ENCODE results near the gene SDK1. TPM values are rescaled to one million over a fixed set of nuclear protein-coding genes. Genes with fewer than 3 reads are reported as not detected.
"Not testable (repeated sequence)": the region's sequence is repeated elsewhere in the genome, so short reads cannot be mapped to it uniquely, and the experiment has no call there.

The SDK1 gene
- polyA plus RNA-seq, 1 donor, result 3.4 TPM

DNA sequence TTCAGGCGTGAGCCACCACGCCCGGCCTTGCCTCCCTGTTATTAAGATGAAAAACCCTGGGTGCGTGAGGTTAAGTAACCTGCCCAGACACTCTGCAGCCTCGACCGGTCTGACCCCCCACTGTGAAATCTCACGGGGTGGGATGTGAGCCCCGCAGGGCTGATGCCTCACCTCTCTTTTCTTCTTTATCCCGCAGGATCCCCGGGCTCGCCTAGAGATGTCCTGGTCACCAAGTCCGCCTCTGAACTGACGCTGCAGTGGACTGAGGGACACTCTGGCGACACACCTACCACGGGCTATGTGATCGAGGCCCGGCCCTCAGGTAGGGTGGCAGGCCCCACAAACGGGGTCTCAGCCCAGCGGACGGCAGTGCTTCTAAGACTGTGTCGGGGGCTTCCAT, 920.0 kb downstream of the SDK1 start:
- no peak for DNase-seq (ENCODE audit: low read depth)

DNA sequence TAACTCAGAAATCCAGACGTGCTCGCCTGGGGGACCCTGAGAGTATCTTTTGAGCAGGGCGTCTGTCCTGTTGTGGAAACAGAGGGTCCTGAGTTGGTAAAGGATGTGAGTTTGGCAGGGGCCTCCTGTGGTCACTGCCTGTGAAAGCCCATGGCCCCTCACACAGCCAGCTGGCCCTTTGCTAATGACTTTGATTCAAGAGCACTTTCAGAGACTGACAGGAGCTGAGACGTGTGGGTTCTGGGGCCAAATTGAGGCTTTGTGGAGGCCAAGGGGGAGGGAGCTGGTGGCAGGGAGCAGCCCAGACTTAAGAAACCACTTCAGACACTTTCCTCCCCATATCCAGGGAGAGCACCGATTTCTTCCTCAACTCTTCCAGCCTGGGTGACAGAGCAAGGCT, 921.6 kb downstream of the SDK1 start:
- DNase-seq (ENCODE audit: low read depth), result no peak

- DNase-seq (ENCODE audit: low read depth), result no peak
Measured at GRCh38 chr7:4225361-4225771, 924.3 kb downstream of the SDK1 start.

DNA sequence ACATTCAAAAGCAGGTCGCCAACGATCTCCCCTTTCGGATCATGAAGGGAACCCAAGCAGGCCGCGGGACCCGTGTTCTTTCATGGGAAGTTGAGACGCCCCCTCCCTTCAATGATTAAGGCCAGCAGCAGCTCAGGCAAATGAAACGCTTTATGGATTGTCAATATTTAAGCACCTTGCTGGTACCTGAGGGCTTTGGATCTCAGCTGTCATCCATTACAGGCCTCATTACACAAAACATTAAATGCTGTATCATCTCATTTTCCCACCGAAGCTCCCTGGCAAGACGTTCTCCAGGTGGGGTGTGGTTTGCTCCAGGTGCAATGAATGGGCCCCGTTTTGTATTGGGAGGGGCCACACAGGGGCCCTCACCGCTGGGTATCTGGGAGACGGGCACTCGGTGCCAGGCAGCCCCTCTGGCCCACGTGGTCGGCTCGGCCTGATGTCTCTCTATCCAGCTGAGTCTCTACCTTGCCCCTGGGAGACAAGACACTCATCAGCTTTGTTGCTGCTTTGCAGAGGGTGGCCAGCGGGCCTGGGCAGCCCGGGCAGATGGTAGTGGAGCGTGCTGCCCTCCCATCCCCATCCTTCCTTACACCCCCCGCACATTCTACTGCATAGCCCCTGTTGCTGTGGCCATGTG, 925.0 kb downstream of the SDK1 start:
- no peak for DNase-seq (ENCODE audit: low read depth)

DNA sequence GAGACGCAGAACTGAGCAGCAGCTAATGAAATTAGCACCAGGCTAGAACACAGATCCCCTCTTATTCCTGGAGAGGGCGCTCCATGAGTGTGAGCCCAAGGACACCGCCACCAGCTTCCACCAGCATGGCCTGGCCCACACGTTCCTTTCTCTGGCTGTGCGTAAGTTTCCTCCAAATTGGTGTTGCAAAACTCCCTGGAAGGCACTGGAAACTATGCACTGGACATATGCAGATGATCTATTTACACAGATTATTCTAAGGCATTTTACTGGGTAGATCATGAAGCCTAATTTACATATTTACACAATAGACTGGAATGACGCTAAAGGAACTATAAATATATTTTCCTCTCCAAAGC, 925.5 kb downstream of the SDK1 start:
- DNase-seq (ENCODE audit: low read depth), result no peak

GRCh38 chr7:4227105-4228010, 926.3 kb downstream of the SDK1 start:
- no peak for DNase-seq (ENCODE audit: low read depth)

DNA sequence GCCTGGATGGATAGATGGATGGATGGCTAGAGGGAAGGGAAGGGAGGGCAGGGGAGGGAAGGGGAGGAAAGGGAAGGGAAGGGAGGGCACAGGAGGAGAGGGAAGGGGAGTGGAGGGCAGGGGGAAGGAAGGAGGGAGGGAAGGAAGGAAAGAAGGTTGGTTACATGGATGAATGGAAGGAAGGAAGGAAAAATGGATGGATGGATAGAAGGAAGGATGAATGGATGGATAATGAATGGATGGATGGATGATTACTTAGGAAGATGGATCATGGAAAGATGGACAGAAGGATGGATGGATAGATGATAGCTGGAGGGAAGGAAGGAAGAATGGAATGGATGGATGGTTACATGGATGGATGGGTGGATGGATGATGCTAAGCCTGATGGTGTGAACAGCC, 929.3 kb downstream of the SDK1 start:
- DNase-seq (ENCODE audit: low read depth), result no peak

DNA sequence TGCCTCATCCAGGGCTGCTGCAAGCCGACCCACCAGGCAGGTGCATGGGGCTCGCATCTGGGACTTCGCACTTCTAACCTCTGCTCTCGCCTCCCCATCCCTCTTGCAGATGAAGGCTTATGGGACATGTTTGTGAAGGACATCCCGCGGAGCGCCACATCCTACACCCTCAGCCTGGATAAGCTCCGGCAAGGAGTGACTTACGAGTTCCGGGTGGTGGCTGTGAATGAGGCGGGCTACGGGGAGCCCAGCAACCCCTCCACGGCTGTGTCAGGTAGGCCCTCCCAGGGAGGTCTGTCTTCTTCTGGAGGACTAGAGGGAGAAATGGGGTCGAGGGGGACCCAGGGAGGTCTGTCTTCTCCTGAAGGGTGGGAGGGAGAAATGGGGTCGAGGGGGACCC, 932.1 kb downstream of the SDK1 start:
- no peak for DNase-seq (ENCODE audit: low read depth)

DNA sequence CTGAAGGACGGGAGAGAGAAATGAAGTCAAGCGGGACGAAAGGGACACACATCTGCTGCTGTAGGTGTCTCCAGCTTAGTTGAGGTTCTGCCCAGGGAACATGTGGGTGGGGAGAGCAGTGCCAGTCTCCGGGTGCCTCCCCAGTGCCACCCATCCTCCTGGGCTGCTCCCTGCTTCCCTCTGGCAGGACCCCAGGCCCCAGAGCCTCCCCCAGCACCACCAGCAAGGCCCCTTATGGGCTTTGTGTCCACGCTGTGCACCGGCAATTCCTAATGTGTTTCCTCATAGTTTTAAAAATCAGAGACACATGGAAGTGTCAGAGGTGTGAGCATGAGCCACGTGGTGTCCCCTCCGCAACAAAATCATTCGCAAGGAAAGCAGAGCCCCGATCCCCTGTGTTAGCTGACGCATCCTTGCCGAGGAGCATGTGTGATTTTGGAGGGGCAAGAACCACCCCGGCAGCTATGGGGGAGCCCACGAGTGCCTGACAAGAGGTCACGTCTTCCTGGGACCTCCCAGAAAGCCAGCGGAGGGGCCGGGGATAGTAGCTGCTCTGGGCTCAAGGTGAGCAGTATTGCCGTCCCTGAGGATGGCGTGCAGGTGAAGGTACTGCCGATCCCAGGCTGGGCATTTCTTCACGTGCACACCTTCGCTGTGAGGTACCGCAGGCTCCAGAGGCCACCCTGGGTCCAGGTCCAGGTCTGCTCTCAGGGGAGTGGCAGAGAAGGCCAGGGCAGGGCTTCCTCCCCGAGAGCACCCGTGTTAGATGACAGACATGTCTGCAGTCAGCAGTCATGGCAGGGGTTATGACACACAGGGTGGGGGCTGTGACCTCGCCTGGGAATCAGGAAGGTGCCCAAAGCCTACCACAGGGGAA, 932.8 kb downstream of the SDK1 start:
- DNase-seq (ENCODE audit: low read depth), result no peak

- no peak for DNase-seq (ENCODE audit: low read depth)
Measured at GRCh38 chr7:4234498-4234855, 933.4 kb downstream of the SDK1 start.

DNA sequence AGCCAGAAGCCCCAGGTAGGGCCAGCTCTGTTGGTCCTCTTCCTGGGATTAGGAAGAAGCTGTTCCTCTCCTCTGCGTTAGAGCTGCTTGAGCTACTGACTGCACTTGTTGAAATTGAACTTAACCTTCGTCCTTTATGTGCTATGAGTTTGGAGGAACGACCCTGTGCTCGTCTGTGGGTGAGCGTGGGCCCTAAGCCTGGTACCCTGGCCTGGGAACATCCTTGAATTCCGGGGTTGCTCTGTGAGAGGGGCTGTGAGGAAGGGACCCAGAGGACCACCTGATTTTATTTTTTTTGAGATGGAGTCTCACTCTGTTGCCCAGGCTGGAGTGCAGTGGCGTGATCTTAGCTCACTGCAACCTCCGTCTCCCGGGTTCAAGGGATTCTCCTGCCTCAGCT, 933.8 kb downstream of the SDK1 start:
- DNase-seq (ENCODE audit: low read depth), result no peak

DNA sequence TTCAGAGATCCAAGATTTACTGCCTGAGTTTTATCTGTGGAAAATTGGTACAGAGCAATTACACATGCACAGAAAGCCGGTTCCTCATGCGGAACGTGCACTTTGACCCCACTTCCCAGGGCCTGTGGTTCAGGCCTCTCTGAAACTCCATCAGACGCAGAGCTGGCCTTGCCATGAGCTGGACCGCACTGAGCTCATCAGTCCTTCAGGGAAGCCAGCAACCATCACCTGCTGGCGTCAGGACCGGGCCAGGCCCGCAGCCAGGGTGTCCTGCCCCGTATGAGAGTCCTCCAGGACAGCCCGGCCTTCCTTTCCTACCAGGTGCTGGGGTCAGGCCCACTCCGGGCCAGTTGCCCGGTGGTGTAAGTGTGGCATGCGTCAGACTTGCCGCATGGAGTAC, 934.5 kb downstream of the SDK1 start:
- no peak for DNase-seq (ENCODE audit: low read depth)

DNA sequence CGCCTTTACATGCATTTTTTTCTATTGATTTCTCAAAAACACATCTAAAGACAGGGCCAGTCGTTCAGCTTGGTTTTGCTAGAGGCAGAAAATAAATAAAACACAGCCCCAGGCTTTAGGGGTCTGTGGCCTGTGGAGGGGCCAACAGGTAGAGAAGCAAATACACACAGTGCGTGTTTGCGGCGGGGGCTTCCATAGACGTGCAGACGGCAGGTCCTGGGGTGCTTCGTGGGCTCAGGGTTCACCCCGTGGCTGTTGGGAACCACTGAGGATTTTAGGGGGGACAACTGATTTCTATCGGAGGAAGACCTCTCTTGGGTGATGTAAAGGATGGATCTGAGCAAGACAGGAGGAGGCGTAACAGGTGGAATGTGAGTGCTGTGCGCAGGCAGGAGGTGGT, 935.3 kb downstream of the SDK1 start:
- DNase-seq (ENCODE audit: low read depth), result no peak

DNA sequence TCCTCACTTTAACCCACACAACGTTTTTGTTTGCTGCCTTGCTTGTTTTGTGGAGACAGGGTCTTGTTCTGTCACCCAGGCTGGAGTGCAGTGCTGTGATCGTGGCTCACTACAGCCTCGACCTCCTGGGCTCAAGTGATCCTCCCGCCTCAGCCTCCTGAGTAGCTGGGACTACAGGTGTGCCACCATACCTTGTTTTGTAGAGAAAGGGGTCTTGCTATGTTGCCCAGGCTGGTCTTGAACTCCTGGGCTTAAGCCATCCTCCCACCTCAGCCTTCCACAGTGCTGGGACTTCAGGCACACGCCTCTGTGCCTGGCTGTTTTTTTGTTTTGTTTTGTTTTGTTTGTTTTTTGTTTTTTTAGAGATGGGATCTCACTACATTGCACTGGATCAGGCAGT, 935.8 kb downstream of the SDK1 start:
- DNase-seq (ENCODE audit: low read depth), result not testable (repeated sequence)

- DNase-seq (ENCODE audit: low read depth), result no peak
Measured at GRCh38 chr7:4237296-4238235, 936.5 kb downstream of the SDK1 start.

GRCh38 chr7:4238861-4239260, 937.8 kb downstream of the SDK1 start:
- DNase-seq (ENCODE audit: low read depth), result no peak

- DNase-seq (ENCODE audit: low read depth), result no peak
Measured at GRCh38 chr7:4240042-4240441, 939.0 kb downstream of the SDK1 start.

DNA sequence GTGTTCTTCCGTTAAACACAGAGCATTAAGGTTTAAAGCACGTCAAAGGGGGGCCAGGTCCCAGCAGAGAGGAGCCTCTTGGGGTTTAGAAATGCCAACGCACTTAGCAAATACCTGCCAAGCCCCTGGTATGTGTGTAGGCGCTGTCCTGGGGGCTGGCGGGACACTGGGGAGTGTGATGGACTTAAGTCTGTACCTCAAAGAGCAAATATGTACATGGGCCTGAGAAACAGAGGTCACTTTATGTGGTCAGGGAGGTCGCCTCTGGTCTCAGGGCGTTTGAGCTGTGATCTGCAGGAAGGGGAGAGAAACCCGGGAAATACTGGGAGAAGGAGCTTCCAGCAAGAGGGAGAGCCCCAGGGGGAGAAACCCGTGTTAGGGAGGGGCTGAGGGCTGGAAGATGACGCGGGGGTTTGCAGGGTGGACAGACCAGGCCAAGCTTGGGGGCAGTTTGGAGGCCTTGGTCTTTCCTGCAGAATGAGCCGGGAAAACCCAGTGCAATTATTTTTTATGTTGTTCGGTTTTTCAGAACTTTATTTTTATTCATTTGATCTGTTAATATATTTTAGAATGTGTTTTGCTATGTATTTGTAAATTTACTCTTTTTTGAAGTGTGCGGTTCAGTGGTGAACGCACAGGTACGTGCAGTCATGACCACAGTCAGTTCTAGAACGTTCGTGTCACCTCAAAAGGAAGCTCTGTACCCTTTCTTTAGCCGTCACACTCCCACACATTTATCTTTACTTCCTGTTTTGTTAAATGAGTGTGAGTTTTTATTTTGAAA, 939.7 kb downstream of the SDK1 start:
- DNase-seq (ENCODE audit: low read depth), result no peak

DNA sequence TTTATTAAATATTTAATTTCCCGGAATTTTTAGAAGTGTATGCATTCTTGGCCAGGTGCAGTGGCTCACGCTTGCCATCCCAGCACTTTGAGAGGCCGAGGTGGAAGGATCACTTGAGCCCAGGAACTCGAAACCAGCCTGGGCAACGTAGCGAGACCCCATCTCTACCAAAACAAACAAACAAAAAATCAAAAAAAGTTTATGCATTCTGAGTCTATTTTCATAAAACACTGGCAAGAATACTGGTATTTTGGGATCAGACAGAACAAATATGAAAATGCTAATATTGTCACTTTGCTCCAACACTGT, 940.2 kb downstream of the SDK1 start:
- no peak for DNase-seq (ENCODE audit: low read depth)

DNA sequence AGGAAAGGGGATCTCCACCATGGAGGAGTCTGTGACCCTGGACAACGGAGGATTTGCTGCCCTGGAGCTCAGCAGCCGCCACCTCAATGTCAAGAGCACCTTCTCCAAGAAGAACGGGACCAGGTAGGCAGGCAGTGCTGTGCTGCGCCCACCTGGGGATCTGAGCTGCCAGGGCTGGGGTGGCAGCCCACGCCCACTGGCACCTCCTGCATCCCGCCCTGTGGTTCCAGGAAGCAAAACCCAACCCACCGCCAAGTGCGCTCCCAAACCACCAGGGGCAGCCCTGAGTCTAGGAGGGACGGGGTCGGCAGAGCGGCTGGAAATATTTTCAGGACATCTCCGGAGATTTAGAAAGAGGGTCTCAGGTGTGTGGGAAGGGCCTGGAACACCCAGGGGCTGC, 940.7 kb downstream of the SDK1 start:
- no peak for DNase-seq (ENCODE audit: low read depth)

DNA sequence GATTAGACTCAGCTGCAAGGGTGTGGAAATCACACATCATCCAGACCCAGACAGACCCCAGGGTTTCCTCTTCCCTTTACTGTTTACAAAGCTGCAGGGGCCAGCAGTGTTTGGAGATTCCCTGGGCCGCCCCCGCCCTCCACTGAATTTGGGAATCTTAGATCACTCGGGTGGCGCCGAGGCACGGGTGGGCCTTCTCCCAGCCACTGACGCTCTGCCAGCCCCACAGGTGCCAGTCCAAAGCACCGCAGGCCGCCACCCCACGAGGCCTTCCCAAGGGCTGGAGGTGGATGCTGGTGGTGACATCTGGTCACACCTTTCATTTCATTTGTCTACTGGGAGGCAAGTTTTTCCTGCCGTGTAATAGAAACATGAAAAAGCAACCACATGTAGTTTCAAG, 941.7 kb downstream of the SDK1 start:
- DNase-seq (ENCODE audit: low read depth), result no peak

Data from forelimb muscle (tissue), 1 donor.